K562 (cell line): ENCODE results near the gene MACROD2. TPM values are rescaled to one million over a fixed set of nuclear protein-coding genes. Genes with fewer than 3 reads are reported as not detected.

Experiments
- ATAC-seq: fragments of 200-7000 bp; cut with Tn5 transposase; 3 replicates; pipeline ENCODE4 v1.9.1; 2020; ENCODE audit warnings: moderate library complexity
- BruUV-seq: library from RNA; stranded (reverse); fragments of 400-500 nt; replicated peaks from 2 replicates; lab custom pipeline; 2021; lab: Mats Ljungman, UMichigan
- CTCF ChIA-PET: fragments of 300-600 bp; formaldehyde crosslinking; extraction: SDS; loops from one replicate; lab custom pipeline; 2021; ENCODE audit warnings: low intra/inter-chr PET ratio; lab: Yijun Ruan, JAX
- POLR2A ChIA-PET: fragments of 300-600, 350-650 bp; sonication (Branson Sonifier 250); formaldehyde crosslinking; extraction: SDS; loops from one replicate; lab custom pipeline; 2021; ENCODE audit warnings: antibody characterized with exemption, inconsistent platforms; lab: Yijun Ruan, JAX
- DNase-seq, 4 experiments: peaks; one replicate each; pipeline versions ENCODE4 v3.0.0 to v3.0.0-alpha.2; 2011 to 2018; ENCODE audit warnings: low spot score in 3 of 4, mixed read lengths in 3 of 4; ENCODE audit errors: extremely low read depth in 1 of 4
- FAIRE-seq: peaks from 2 replicates; lab custom pipeline; 2011; peaks lifted over from hg19 to GRCh38; lab: Jason Lieb, UNC
- H2AFZ ChIP-seq: 2 replicates; pipeline ENCODE4 v1.6.0; 2011; ENCODE audit warnings: low read depth, low read length, control low read depth, inconsistent platforms
- H3K27ac ChIP-seq: fragments of 200-600 bp; 3 replicates; pipeline ENCODE4 v1.8.0; 2011; ENCODE audit warnings: low read depth, mild to moderate bottlenecking, control low read depth, inconsistent platforms, low read length, moderate library complexity, mixed read lengths; ENCODE audit errors: extremely low read depth
- H3K27me3 ChIP-seq, 2 experiments: fragments of 300-600 bp in 1 of 2; 2 replicates in 1 of 2; 3 replicates in 1 of 2; pipeline versions ENCODE4 v1.6.0 to v1.8.0; 2011; ENCODE audit warnings: inconsistent platforms in 2 of 2, low read length in 2 of 2, mild to moderate bottlenecking in 1 of 2, mixed read lengths in 1 of 2, moderate library complexity in 1 of 2; ENCODE audit not compliant: control insufficient read depth in 2 of 2, insufficient read depth in 2 of 2
- H3K36me3 ChIP-seq: fragments of 300-600 bp; 3 replicates; pipeline ENCODE4 v1.8.0; 2011; ENCODE audit warnings: mild to moderate bottlenecking, low read length, inconsistent platforms; ENCODE audit not compliant: control insufficient read depth, insufficient read depth
- H3K4me1 ChIP-seq, 2 experiments: fragments of 200-600 bp in 1 of 2; replicated peaks in 1 of 2; 2 replicates in 1 of 2; 3 replicates in 1 of 2; pipeline versions ENCODE4 v1.5.1 to v1.8.0; 2011; ENCODE audit warnings: inconsistent platforms in 2 of 2, low read length in 2 of 2, mild to moderate bottlenecking in 1 of 2, mixed read lengths in 1 of 2, moderate library complexity in 1 of 2; ENCODE audit not compliant: control insufficient read depth in 2 of 2, insufficient read depth in 2 of 2
- H3K4me2 ChIP-seq: 2 replicates; pipeline ENCODE4 v1.6.1; 2011; ENCODE audit warnings: low read length, control low read depth, inconsistent platforms, mixed read lengths; ENCODE audit not compliant: insufficient read depth
- H3K4me3 ChIP-seq: fragments of 200-600 bp; sonication (generic), shearing (Covaris generic); 2 replicates; pipeline ENCODE4 v1.5.1; 2016; ENCODE audit warnings: control low read depth, inconsistent platforms
- H3K79me2 ChIP-seq: fragments of 200-600 bp; 3 replicates; pipeline ENCODE4 v1.8.0; 2011; ENCODE audit warnings: low read length, inconsistent platforms; ENCODE audit not compliant: control insufficient read depth, insufficient read depth
- H3K9ac ChIP-seq, 2 experiments: 2 replicates each; pipeline versions ENCODE4 v1.6.0 to v1.6.1; 2011; ENCODE audit warnings: low read depth in 2 of 2, low read length in 2 of 2, control low read depth in 1 of 2, inconsistent platforms in 1 of 2, mild to moderate bottlenecking in 1 of 2, mixed read lengths in 1 of 2; ENCODE audit not compliant: insufficient read depth in 1 of 2
- H3K9me1 ChIP-seq: one replicate; pipeline ENCODE4 v1.6.0; 2011; ENCODE audit warnings: inconsistent platforms, mild to moderate bottlenecking, low read length, moderate library complexity; ENCODE audit not compliant: control insufficient read depth, insufficient read depth
- H3K9me3 ChIP-seq: replicated peaks from 2 replicates; pipeline ENCODE4 v1.5.1; 2011; ENCODE audit warnings: low read depth, low read length, inconsistent platforms; ENCODE audit not compliant: control insufficient read depth, insufficient read depth
- H4K20me1 ChIP-seq: replicated peaks from 2 replicates; pipeline ENCODE4 v1.6.1; 2011; ENCODE audit warnings: low read length, inconsistent platforms, mixed read lengths; ENCODE audit not compliant: control insufficient read depth, insufficient read depth
- ETV5 ChIP-seq: sonication (generic); formaldehyde crosslinking; IDR thresholded peaks from 2 replicates; pipeline ENCODE4 v1.4.0; 2020; ENCODE audit warnings: low read depth, mild to moderate bottlenecking, missing genetic modification reagents
- JUN ChIP-seq, 2 experiments: sonication (generic) in 1 of 2; formaldehyde crosslinking in 1 of 2; IDR thresholded peaks; 2 replicates each; pipeline versions ENCODE4 v1.6.1 to v1.8.0; 2012 to 2022; ENCODE audit warnings: borderline replicate concordance in 2 of 2, mild to moderate bottlenecking in 2 of 2, improper control_type of control experiment in 1 of 2, low read depth in 1 of 2, low read length in 1 of 2, missing genetic modification reagents in 1 of 2
- KDM5B ChIP-seq: fragments of 200-600 bp; sonication (generic); IDR thresholded peaks from 2 replicates; pipeline ENCODE4 v1.6.1; 2012; ENCODE audit warnings: low read depth, mild to moderate bottlenecking, moderate library complexity, low read length, control low read depth, inconsistent platforms; ENCODE audit not compliant: insufficient replicate concordance
- SNRNP70 ChIP-seq: fragments of 200-400 bp; formaldehyde crosslinking; optimal IDR thresholded peaks from 2 replicates; pipeline ENCODE3; 2017; ENCODE audit warnings: low read depth, low read length
- ZNF668 ChIP-seq: fragments of 250-450 bp; sonication (Bioruptor Pico); IDR thresholded peaks from 2 replicates; pipeline ENCODE4 v1.8.0; 2022; ENCODE audit warnings: mild to moderate bottlenecking, inconsistent platforms
- WGBS: fragments of 100-300 bp; shearing (Covaris generic); methylation state at CpG from one replicate; pipeline ENCODE4 v1.1.6; 2016; ENCODE audit warnings: low coverage, mixed read lengths; ENCODE audit not compliant: insufficient coverage; ENCODE audit errors: missing lambda C conversion rate; 5-methylcytosine and 5-hydroxymethylcytosine counted together
- in situ Hi-C: fragments of 300-500 bp; cut with MboI; formaldehyde crosslinking; loops from 4 replicates; pipeline ENCODE4 v1.15.0; 2018; ENCODE audit warnings: inconsistent platforms, mixed read lengths
- intact Hi-C: fragments of 100-400 bp; cut with micrococcal nuclease; formaldehyde crosslinking; loops from 2 replicates; pipeline ENCODE4 v1.14.2; 2022
- polyA plus RNA-seq, 8 experiments: library from polyadenylated mRNA; depleted of rRNA in 4 of 8; stranded (reverse) in 5 of 8; unstranded in 3 of 8; fragments of >200 nt; fragmentation: Nextera tagmentation in 2 of 8; fragmentation: Illumina TruSeq in 1 of 8; extraction: Ambion mirVana in 2 of 8; extraction: Trizol in 1 of 8; gene quantifications; 2 replicates each; pipeline versions ENCODE4 v1.2.1 to v1.2.3, GENCODE V29; 2011 to 2014; ENCODE audit warnings: inconsistent platforms in 1 of 8, missing spikeins in 1 of 8
- total RNA-seq, 7 experiments: library from RNA; depleted of rRNA in 6 of 7; stranded (reverse); fragments of >200 nt in 6 of 7; fragmentation: Illumina TruSeq in 2 of 7; extraction: Trizol in 2 of 7; gene quantifications; 2 replicates each; pipeline versions ENCODE4 v1.2.1 to v1.2.3, GENCODE V29; 2011 to 2021; ENCODE audit warnings: low replicate concordance in 1 of 7
- TF ChIP-seq, protein P1 (sequence below): fragments of 200-800 bp; sonication (Bioruptor generic); IDR thresholded peaks from 2 replicates; pipeline ENCODE4 v1.6.1; 2017; ENCODE audit warnings: missing genetic modification characterization, missing compliant biosample characterization
- TF ChIP-seq, protein P2 (sequence below): fragments of 250-450 bp; sonication (Bioruptor Pico); IDR thresholded peaks from 2 replicates; pipeline ENCODE4 v1.8.0; 2021; ENCODE audit warnings: moderate library complexity, mild to moderate bottlenecking, inconsistent platforms
- TF ChIP-seq, protein P3 (sequence below): fragments of 250-450 bp; sonication (Bioruptor Pico); IDR thresholded peaks from 2 replicates; pipeline ENCODE4 v1.8.0; 2022; ENCODE audit warnings: inconsistent platforms

Gene MACROD2
- total and polyA plus RNA-seq, 9 of the 15 experiments (the other 6 are each of a cell fraction or from before 2014, with no cell fraction given) = not detected

DNA sequence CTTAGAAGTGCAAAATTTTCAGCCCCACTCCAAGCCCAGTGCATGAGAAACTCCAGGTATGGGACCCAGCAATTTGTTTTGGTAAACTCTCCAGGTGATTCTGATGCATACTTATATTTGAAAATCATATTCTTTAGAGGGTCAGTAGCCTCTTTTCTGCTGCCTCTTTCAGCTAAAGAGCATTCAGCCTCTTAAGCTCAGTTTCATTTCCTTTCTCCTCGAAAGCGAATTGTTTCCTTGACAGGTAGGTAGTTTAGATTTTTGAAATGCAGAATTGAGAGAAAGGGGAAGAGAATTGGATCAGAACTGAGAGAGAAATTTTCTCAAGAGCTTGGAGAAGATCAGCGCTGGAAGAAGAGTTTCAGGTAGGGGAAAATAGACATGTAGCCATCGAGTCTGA is 1337.9 kb downstream of the MACROD2 start:
- H2AFZ ChIP-seq = no peak overlapping the region
- no TSS peak for BruUV-seq
- H3K9me3 ChIP-seq = no peaks in the 10 kb centered on the region
- 0% methylated on average over 4 of the region's 4 CpGs for WGBS
- H3K4me3 ChIP-seq = no peak overlapping the region
- TF ChIP-seq ETV5 = no peak
- TF ChIP-seq, protein P1, sequence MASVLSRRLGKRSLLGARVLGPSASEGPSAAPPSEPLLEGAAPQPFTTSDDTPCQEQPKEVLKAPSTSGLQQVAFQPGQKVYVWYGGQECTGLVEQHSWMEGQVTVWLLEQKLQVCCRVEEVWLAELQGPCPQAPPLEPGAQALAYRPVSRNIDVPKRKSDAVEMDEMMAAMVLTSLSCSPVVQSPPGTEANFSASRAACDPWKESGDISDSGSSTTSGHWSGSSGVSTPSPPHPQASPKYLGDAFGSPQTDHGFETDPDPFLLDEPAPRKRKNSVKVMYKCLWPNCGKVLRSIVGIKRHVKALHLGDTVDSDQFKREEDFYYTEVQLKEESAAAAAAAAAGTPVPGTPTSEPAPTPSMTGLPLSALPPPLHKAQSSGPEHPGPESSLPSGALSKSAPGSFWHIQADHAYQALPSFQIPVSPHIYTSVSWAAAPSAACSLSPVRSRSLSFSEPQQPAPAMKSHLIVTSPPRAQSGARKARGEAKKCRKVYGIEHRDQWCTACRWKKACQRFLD (CRISPR knock-in tag) = no peak
- TF ChIP-seq, protein P2, sequence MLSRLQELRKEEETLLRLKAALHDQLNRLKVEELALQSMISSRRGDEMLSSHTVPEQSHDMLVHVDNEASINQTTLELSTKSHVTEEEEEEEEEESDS (CRISPR knock-in tag) = no peak
- no peak for TF ChIP-seq SNRNP70
- TF ChIP-seq KDM5B = no peak
- no peak for TF ChIP-seq JUN (IDR thresholded peaks at IDR 0.05; ENCODE audit: borderline replicate concordance, low read depth, low read length)
- TF ChIP-seq JUN (CRISPR knock-in tag; IDR thresholded peaks at IDR 0.05; ENCODE audit: borderline replicate concordance) = no peak
- TF ChIP-seq, protein P3, sequence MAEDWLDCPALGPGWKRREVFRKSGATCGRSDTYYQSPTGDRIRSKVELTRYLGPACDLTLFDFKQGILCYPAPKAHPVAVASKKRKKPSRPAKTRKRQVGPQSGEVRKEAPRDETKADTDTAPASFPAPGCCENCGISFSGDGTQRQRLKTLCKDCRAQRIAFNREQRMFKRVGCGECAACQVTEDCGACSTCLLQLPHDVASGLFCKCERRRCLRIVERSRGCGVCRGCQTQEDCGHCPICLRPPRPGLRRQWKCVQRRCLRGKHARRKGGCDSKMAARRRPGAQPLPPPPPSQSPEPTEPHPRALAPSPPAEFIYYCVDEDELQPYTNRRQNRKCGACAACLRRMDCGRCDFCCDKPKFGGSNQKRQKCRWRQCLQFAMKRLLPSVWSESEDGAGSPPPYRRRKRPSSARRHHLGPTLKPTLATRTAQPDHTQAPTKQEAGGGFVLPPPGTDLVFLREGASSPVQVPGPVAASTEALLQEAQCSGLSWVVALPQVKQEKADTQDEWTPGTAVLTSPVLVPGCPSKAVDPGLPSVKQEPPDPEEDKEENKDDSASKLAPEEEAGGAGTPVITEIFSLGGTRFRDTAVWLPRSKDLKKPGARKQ = no peak
- no peak for TF ChIP-seq ZNF668 (CRISPR knock-in tag)
- in situ Hi-C loops (no loop called here), intact Hi-C loops (no loop called here)
- ChIA-PET CTCF (no interaction called here), POLR2A (no interaction called here)
- FAIRE-seq (no peak), DNase-seq (no peak), ATAC-seq (no peak)
- no peak overlapping the region for H3K9ac ChIP-seq
- no peaks in the 10 kb centered on the region for H3K36me3 ChIP-seq
- H4K20me1 ChIP-seq = no peaks in the 10 kb centered on the region
- no peaks in the 10 kb centered on the region for H3K9me1 ChIP-seq
- no peaks in the 10 kb centered on the region for H3K79me2 ChIP-seq
- no peaks in the 10 kb centered on the region for H3K4me1 ChIP-seq
- no peak overlapping the region for H3K27ac ChIP-seq
- H3K27me3 ChIP-seq = no peaks in the 10 kb centered on the region
- H3K4me2 ChIP-seq = no peak overlapping the region
